Ovary (tissue), 3 donors: ENCODE data around the gene COPB2.

Experiments
- EP300 ChIP-seq: sonication (generic); formaldehyde crosslinking; IDR thresholded peaks from one replicate; pipeline ENCODE4 v1.6.1; 2017; ENCODE audit warnings: antibody characterized with exemption
- POLR2A ChIP-seq: fragments of 450-650 bp; IDR thresholded peaks from one replicate; pipeline ENCODE4 v1.6.1; 2017; ENCODE audit warnings: antibody characterized with exemption, mild to moderate bottlenecking, moderate library complexity
- TF ChIP-seq, protein P1 (sequence below), 3 donors: fragments of 450-650 bp in 2 of 3; fragments of 200-600 bp in 1 of 3; IDR thresholded peaks; one replicate each; pipeline versions ENCODE4 v1.5.1 to v1.8.0; 2016 to 2022; ENCODE audit warnings: antibody characterized with exemption in 3 of 3, mild to moderate bottlenecking in 1 of 3
- donor health status: DM: no; HTN: no; CAD: no.

GRCh38 chr3:139421460-139421859 is 32.0 kb upstream of the COPB2 start:
- TF ChIP-seq, protein P1, sequence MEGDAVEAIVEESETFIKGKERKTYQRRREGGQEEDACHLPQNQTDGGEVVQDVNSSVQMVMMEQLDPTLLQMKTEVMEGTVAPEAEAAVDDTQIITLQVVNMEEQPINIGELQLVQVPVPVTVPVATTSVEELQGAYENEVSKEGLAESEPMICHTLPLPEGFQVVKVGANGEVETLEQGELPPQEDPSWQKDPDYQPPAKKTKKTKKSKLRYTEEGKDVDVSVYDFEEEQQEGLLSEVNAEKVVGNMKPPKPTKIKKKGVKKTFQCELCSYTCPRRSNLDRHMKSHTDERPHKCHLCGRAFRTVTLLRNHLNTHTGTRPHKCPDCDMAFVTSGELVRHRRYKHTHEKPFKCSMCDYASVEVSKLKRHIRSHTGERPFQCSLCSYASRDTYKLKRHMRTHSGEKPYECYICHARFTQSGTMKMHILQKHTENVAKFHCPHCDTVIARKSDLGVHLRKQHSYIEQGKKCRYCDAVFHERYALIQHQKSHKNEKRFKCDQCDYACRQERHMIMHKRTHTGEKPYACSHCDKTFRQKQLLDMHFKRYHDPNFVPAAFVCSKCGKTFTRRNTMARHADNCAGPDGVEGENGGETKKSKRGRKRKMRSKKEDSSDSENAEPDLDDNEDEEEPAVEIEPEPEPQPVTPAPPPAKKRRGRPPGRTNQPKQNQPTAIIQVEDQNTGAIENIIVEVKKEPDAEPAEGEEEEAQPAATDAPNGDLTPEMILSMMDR (IDR thresholded peaks at IDR 0.05): no peak
- TF ChIP-seq POLR2A (no peak), EP300 (no peak)
